NCI-H69 (cell line): ENCODE data around the gene IWS1.
"Not testable (repeated sequence)": the region's sequence is repeated elsewhere in the genome, so short reads cannot be mapped to it uniquely, and the experiment has no call there.

Experiments
- DNase-seq: peaks from one replicate; lab custom pipeline; 2025; lab: John Stamatoyannopoulos, UW

The IWS1 gene

DNA sequence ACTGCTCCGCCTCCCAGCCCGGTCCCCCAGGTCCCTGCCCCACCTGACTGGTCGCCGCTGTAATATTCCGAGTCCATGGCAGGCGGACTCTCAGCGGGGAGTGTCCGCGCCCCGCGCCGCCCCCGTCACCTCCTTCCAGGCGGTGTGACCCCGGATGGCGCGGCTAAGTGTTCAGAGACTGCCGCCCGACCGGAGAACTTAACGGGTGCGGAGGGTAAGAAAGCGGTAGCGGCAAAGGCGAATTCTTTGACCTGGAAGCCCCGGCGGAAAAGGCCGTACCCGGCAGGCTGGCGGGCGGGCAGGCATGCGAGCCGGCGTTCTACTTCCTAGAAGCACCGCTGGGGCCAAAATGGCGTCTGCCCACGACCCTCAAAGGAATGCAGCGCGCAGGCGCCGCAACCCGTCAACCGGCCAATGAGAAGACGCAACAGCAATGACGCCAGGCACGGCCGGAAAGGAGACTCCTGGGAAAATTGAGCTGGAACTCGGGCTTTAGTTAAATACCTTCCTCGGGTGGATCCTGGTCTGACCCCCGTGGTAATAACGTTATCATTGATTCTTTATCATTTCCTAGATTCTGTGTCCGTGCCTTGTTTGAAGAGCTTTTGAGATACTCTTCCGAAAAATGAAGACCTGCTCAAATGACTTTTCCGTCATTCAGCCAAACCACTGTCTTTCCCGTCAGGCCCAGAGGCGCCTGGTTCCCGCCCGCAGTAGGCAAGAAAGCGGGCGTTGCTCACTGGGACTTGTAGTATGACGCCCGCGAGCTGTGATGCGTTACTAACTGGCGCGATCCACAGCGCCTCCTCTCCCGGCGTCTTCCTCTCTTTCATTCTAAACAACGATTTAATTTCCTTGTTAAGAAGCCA, at the start of gene IWS1:
IWS1 (minus strand) TSS at position 358 of the 869 bp plus-strand sequence; CDS start at position 77, 281 bp downstream.
- peak; percentile 95 for DNase-seq

DNA sequence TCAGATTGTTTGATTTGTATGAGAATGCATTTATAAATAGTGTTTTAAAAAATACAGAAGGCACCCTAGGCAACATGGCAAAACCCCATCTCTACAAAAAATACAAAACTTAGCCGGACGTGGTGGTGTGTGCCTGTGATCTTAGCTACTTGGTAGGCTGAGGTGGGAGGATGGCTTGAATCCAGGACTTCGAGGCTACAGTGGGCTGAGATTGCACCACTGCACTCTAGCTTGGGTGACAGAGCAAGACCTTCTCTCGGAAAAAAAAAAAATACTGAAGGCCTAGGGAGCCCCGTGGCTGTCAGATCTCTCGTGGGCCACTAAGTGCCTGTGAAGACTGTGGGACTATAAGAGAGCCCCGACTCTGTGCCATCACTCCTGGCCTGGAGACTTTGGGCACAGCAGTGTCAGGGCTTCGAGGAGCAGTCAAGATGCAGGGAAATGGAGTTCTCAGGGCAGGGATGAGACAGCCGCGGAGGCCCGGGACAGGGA, 49.7 kb upstream of the IWS1 start:
- DNase-seq = no peak

DNA sequence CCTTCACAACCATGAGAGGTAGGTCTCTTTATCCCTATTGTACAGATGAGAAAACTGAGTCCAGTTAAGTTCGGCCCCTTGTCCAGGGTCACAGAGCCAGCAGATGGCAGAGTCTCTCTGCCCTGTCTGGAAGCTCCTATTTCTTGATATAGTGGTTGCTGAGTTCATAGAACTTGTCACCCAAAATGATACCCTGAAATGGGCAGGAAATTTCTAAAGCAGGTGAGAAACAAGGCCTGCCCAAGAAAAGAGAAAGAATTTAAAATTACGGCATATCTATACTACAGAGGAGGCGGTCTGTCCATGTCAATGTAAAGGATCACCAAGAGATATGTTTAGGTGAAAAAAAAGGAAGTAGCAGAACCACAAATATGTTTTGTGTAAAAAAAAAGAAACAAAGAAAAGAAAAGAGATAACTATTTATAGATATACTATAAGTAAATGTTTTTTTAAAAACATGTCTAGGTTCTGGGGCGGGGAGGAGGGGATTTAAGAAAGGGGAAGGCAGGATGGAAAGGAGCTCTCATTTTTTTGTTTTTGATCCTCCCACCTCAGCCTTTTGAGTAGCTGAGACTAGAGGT, 49.0 kb upstream of the IWS1 start:
- DNase-seq = no peak

DNA sequence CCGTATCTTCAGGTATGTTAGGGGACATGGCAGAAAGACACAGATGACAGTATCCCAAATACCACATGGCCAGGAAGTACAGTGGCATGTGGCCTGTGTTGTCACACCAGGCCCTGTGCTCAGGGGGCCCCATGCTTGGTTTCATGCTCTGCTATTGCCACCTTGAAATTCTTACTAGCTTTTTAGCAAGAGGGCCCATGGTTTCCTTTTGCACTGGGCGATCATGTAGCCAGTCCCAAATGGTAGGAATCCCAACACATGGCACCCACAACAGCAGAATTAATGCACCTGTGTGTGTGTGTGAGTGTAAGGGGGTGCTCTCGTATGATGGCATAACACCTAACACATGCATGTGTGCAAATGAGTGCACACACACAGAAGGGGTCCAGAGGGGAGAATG, 48.4 kb upstream of the IWS1 start:
- no peak for DNase-seq

DNA sequence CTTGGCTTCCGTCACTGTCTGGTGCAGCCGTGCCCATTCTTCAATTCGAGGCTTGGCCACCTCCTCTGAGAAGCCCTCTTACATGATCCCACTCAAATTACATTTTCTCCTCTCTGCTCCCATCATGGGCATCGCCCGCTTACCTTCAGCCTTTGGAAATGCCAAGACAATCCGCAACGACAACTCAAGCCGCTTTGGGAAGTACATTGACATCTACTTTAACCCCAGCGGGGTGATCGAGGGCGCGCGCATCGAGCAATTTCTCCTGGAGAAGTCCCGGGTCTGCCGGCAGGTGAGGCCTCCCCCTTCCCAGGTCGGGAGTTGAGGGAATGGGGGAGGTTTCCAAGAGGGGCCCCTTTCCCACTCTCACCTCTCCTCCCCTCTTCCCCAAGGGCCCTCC, 47.5 kb upstream of the IWS1 start:
- DNase-seq = no peak

DNA sequence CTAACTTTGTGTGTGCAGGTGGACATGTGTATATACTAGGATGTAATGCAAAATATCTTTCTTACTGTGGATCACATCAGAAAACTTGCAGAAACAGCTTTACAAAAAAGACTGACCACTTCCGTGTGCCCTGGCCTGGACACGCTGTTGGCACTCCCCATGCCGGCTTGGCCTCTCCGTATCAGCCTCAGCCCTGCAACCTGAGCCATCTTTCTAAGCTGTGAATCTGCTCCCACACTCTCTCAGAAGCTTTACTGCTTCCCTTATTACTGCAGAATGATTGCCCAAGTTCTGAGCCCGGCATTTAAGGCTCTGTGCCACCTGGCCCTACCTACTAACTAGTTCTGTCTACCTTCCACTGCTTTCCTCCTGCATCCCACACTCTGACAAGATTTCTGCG, 47.0 kb upstream of the IWS1 start:
- no peak for DNase-seq

DNA sequence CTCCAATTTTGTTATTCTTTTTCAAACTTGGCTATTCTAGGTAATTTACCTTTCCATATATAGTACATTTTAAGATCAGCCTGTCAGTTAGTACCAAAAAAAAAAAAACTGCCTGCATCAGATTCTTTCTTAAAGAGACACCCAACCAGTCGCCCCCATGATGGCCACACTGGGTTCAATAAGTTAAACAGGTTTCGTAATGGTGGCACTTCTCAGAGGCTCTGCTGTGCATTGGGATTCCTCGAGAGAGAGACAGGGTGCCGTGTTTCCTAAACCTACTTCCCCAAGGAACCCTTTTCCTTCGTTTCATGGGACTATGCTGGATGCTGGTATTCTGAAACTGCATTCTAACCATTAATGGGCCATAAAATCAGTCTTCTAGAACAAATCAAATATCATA, 46.6 kb upstream of the IWS1 start:
- no peak for DNase-seq

DNA sequence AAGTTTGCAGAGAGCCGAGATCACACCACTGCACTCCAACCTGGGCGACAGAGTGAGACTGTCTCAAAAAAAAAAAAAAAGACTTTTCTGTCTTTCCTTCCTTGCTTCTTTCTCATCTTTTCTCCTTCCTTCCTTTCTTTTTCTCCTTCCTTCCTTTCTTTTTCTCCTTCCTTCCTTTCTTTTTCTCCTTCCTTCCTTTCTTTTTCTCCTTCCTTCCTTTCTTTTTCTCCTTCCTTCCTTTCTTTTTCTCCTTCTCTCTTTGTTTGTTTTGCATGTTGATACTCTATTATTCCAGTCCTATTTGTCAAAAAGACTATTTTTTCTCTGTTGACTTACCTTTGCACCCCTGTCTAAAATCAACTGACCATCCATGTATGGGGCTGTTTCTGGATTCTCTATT, 46.1 kb upstream of the IWS1 start:
- not testable (repeated sequence) for DNase-seq

DNA sequence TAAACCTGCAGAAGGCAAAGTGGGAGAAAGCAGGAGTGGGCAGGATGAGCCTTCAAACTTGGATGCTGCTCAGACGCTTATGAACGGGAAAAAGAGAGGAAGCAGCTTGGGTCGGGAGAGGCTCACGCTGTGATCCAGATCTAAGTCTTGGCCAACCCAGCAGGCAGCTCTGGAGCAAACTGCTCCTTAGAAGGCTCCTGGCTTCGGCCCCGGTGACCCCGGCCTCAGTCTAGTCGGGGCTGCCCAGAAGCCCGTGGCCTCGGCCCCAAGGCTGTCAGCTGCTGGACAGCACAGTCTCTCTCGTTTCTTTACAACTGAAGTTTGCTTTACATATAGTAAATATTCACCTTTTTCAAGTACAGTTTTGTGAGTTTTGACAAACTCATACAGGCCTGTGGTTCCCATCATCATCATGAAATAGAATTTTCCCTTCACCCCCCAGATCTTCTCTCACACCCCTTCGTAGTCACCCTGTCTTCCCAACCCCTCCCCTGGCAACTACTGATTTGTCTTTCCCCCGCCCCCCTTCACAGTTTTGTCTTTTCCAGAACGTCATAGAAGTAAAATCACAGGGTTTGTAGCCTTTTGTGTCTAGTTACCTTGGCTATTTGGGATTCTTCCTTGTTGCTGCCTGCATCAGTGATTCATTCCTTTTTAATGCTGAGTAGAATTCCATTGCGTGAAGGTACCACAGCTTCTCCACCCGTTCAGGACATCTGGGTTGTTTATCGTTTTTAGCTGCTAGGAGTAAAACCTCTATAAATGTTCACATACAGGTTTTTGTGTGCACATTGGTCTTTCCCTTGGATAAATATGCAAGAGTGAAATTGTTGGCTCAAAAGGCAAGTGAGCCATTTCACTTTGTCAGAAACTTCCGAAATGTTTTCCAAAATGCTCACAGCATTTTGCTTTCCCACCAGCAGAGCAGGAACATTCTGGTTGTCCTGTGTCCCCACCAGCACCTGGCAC, 44.3 kb upstream of the IWS1 start:
- no peak for DNase-seq

DNA sequence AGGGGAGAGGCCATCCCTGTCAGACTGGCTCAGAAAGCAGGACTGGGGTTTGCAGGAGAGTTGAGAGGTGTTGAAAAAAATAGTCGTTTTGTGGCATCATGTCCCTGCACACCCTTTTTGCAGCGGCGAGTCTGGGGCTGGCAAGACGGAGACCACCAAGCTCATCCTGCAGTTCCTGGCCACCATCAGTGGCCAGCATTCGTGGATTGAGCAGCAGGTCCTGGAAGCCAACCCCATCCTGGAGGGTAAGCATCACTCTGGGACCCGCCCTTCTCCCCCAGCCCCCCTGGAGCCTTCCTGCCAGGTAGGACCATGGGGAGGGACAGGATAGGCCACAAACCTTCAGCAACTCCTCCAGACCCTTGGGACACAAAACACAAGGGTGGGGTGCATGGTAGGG, 43.4 kb upstream of the IWS1 start:
- DNase-seq = no peak

DNA sequence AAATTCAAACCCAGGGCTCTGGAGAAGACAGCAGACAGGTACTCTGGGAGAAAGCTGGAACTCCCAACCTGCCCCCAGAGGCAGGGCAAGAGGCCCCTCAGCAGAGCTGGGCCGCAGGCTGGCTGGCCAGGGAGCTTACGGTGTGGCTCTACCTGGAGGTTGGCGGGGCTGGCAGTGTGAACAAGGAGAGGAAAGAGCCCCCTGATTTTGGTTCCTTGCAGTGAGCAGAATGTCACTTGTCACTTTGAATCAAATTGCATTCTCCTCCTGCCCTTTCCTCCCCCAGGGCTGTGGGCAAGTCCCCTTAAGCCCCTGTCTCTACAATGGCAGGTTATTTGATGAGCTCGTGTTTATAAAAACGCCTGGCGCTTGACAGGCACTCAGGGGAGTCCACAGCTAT, 41.8 kb upstream of the IWS1 start:
- DNase-seq = no peak

DNA sequence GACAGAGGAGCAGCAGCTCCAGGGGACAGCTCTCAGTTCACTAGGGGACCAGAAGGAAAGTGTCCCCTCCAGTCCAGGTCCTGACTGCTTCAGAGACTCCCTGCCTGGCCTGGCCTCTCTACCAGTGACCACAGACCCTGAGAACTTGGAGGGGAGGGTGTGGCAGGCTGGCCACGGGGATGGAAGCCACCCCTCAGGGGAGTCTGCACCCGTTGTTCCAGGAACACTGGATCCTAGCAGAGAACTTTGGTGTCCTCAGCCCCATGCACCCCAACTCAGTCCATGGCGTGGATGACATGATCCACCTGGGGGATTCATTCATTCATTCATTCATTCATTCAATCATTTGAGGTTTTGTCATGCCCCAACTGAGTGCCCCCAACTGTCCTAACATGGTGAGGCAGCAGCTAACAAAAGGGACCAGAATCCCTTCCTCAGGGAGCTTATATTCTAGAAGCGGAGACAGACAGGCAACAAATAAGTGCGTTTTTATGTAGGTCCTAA, 41.1 kb upstream of the IWS1 start:
- no peak for DNase-seq

DNA sequence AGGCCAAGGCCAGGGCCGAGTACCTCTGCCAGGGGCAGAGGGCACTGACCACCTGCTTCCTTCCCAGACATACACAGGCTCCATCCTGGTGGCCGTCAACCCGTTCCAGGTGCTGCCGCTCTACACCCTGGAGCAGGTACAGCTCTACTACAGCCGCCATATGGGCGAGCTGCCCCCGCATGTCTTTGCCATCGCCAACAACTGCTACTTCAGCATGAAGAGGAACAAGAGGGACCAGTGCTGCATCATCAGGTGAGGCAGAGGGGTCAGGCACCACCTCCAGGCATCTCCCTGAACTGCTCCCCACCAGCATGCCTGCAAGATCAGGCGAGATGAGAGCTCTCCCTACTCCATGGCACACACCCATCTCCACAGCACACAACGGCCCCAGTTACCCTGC, 40.3 kb upstream of the IWS1 start:
- no peak for DNase-seq

DNA sequence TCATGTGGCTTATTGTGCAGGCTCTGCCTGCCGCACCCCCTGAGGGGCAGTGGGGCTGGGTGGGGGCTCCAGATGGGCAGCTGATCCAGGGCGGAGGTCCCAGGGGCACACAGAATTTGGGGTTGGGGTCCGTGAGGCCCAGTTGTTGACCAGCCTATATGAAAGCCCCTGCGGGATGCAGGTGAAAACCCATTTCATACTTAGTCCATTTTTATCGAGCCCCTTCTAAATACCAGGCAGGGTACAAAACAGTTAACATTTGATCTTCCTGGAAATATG, 39.8 kb upstream of the IWS1 start:
- DNase-seq = no peak

DNA sequence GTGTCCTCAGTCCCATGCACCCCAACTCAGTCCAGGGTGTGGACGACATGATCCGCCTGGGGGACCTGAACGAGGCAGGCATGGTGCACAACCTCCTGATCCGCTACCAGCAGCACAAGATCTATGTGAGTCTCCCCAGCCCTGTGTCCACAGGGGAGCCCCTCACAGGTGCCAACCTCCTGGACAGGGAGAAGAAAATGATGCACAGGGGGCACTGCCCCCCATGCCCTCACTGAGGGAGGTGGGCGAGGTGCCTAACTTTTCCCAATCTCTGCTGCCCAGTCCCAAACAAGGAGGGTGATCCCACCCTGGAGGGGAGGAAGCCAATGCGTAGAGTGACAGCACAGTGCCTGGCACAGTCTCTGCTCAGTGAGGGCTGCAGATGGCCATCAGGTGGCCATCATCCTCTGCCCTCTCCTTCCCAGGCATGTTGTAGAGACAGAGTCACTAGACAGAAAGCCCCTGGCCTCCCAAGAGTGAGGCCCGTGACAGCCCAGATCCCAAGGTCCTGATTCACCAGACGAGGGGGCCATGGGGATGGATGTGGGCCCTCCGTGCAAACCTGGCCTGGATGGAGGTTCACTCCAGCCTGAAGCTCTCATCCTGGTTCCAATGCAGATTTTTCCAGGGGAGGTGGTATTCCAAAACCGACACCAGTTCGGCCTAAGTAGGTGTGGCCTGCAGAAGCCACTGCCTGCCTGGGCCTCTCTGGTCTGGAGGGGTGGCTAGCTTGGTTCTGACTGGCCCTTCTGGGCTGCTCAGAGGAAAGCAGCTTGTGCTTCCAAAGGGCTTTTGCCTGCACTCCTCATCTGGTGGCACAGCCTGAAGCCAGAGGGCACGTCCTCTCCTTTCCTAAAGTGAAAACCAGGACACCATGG, 39.2 kb upstream of the IWS1 start:
- DNase-seq = no peak

DNA sequence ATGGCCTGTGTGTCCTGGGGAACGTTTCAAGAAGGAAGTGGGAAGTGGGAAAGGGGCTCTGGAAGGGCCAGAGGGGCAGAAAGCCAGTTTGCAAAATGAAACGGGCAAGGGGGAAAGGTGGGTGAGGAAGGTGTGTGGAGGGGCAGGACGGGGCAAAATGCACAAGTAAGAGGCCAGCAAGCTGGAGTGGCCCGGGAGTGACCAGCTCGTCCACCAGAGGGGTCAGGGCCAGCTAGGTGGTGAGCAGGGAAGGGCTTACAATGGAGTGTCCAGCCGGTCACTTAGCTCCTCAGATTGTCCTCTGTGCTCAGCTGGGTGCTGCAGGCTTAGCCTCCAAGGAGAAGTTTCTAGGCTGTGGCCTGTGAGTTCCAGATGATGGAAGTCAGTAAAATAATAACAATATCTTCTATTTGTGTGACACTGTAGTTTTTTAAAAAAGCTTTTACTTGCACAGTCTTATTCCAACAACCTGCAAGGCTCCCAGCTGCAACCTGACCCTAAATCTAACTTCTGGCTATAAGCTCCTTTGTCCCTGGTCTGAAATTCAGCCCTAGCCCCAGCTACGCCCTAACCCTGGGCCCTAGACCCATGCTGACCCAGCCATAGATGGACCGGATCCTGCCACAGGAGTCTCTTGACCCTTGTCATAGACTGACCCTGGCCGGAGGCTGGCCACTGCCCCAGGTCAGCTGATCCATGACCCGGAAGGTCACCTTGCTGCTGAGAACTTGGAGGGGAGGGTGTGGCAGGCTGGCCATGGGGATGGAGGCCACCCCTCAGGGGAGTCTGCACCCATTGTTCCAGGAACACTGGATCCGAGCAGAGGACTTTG, 38.4 kb upstream of the IWS1 start:
- DNase-seq = no peak

DNA sequence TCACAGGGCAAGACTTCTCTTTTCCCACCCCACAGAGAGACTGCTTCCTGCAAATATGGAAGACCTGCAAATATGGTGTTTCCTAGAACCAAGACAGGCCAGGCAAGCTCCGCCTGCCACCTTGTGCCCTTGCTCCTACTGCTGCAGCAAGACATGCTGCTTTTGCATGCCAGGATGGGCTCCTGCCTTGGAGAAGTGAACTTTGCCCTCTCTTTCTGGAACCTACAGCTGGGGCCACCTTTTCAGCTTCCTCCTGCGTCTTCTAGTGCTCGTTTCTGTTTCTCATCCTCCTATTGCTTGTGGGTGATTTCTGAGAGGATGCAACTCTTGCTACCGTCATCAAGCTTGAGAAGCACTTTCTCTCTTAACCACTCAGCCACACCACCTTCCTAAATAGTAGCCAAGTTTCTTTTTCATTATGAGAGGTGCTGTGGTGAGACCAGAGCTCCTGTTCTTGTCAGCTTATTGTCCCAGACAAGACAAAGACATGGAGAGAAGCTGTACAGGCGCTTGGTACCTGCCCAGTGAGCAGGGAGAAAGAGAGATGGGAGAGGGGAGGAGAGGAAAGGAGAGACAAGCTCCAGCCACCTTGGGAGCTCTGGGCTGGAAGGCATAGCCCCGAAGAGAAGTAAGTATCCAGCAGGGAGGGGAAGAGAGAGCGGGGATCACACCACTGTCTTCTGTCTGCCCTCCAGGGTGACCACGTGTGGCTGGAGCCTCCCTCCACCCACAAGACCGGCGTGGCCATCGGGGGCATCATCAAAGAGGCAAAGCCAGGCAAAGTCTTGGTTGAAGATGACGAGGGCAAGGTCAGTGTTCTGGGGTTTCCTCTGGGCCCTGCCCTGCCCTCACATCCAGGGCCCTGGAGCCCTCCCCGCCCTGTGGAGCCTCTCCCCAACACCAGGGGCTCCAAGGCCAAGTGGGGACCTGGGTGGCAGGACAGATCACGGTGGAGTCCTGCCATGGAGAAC, 37.5 kb upstream of the IWS1 start:
- no peak for DNase-seq

DNA sequence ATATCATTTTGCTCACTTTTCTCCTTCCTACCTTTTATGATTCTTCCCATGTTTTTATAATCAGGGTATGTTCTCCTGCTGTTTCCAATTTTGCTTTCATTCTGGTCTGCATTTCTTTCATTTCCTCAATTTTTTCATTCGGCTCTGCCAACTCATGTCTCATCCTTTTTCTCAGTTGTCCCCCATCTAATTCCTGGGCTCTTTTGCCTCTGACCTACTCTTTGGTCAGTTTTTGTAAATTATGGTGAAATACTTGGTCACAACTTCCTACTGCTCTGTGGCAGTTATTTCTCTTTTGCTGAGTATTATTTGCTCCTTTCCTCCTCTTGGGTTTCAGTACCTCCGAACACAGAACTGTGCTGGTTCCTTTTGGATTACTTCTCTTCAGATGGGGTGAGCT, 36.6 kb upstream of the IWS1 start:
- DNase-seq = no peak

DNA sequence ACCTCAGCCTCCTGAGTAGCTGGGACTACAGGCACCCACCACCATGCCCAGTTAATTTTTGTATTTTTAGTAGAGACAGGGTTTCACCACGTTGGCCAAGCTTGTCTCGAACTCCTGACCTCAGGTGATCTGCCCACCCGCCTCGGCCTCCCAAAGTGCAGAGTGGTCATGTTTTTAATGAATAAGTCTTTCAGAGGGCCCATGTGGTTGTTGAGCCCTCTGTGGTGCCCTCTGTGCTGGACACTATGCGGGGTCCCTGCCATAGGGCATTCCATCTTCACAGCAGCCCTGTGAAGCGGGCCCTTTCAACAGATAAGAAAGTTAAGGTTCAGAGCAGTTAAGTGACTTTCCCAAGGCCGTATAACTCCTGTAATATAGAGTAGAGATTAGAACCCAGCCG, 35.1 kb upstream of the IWS1 start:
- DNase-seq = no peak

DNA sequence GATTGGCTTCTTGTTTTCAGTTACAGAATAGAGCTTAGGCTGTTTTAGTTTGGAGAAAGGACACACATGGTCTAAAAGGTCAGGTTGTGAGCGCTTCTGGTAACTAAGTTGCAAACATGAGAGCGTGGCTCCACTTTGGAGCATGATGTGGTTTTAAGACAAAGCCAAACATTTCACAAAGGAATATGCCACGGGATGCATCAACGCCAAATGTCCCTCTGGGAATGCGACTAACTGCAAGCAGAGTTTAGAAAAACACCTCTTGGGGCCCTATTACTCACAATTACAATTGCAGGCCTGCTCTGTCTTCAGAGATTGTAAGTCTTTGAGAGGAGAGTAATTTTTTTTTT, 34.6 kb upstream of the IWS1 start:
- DNase-seq = no peak
